Right lobe of liver (tissue), 4 donors: ENCODE measurements around the gene TTL.

Source experiments
- CTCF ChIP-seq, 4 donors: fragments of 200-600 bp in 3 of 4; fragments of 450-650 bp in 1 of 4; IDR thresholded peaks; one replicate each; pipeline versions ENCODE4 v1.5.1 to v1.8.0; 2016 to 2022; ENCODE audit warnings: antibody characterized with exemption in 4 of 4, mild to moderate bottlenecking in 2 of 4
- POLR2A ChIP-seq: fragments of 450-650 bp; IDR thresholded peaks from one replicate; pipeline ENCODE4 v1.6.1; 2017; ENCODE audit warnings: antibody characterized with exemption, mild to moderate bottlenecking
- donor health status: DM: no; HTN: no; CAD: no.
- donor health status: DM: no; HTN: no; CAD: no.
- donor health status: DM: no; HTN: yes; CAD: no.

GRCh38 chr2:112585873-112586464 is 104.0 kb downstream of the TTL start:
- TF ChIP-seq CTCF (IDR thresholded peaks at IDR 0.05) (no peak), POLR2A (no peak)
